ENCODE measurements around the gene TUBD1. TPM values are rescaled to one million over a fixed set of nuclear protein-coding genes. Genes with fewer than 3 reads are reported as not detected.
"Not testable (repeated sequence)": the region's sequence is repeated elsewhere in the genome, so short reads cannot be mapped to it uniquely, and the experiment has no call there.

TUBD1 gene
- total and polyA plus RNA-seq, 2 of the 13 experiments (the other 11 are each of a cell fraction or from before 2014, with no cell fraction given) = 18.2 to 25.9 TPM

GRCh38 chr17:59874376-59874775 is 18.4 kb downstream of the TUBD1 start:
- Histone ChIP-seq H3K36me3 (replicated peaks in 1 of 2; ENCODE audit: control insufficient read depth in 1 of 2, insufficient read depth in 2 of 2, low read length in 2 of 2) (peaks cover 8 to 32% of the 10 kb centered on the region in 2 experiments), H3K9ac (ENCODE audit: insufficient read depth, low read depth, low read length) (no peak overlapping the region), H4K20me1 (ENCODE audit: insufficient read depth, low read length) (no peaks in the 10 kb centered on the region), H3K4me3 (replicated peaks in 1 of 3; ENCODE audit: insufficient read depth in 1 of 3, low read depth in 2 of 3, low read length in 3 of 3) (no peak overlapping the region), H3K79me2 (ENCODE audit: insufficient read depth, low read length) (no peaks in the 10 kb centered on the region), H3K27me3 (ENCODE audit: control insufficient read depth in 1 of 2, insufficient read depth in 2 of 2, low read length in 2 of 2) (no peaks in the 10 kb centered on the region), H3K4me1 (ENCODE audit: insufficient read depth, low read length) (0 out of 2 replicates have a peak, but pooled peaks cover 10% of the 10 kb centered on the region), H2AFZ (ENCODE audit: low read length) (no peak overlapping the region), H3K4me2 (ENCODE audit: low read depth, low read length) (no peak overlapping the region), H3K9me3 (ENCODE audit: low read length) (no peaks in the 10 kb centered on the region), H3K27ac (ENCODE audit: extremely low read length, insufficient read depth, low read length) (no peak overlapping the region)
- DNase-seq (ENCODE audit: low spot score) = no peak
- TF ChIP-seq ZMAT3 (CRISPR knock-in tag; conservative IDR thresholded peaks at IDR 0.05) (no peak), HDAC2 (CRISPR knock-in tag; IDR thresholded peaks at IDR 0.05) (no peak), PRDM4 (CRISPR knock-in tag; IDR thresholded peaks at IDR 0.05; ENCODE audit: borderline replicate concordance) (no peak), GPN1 (CRISPR knock-in tag; IDR thresholded peaks at IDR 0.05; ENCODE audit: borderline replicate concordance) (no peak), HES4 (CRISPR knock-in tag; IDR thresholded peaks at IDR 0.05; ENCODE audit: borderline replicate concordance) (no peak), HNRNPUL1 (IDR thresholded peaks at IDR 0.05; ENCODE audit: low read depth, low read length) (no peak), ARNT (IDR thresholded peaks at IDR 0.05) (no peak), ARID3A (IDR thresholded peaks at IDR 0.05; ENCODE audit: low read depth, low read length) (no peak), THAP7 (CRISPR knock-in tag; IDR thresholded peaks at IDR 0.05) (no peak), ZC3H4 (CRISPR knock-in tag; IDR thresholded peaks at IDR 0.05; ENCODE audit: borderline replicate concordance) (no peak)
- in situ Hi-C loops (cut with HindIII; ENCODE audit: extremely low pct_ligation_motif_present, low pct_unique_long_range_greater_than_20kb) = no loop called here
- BruUV-seq (replicated peaks) = no TSS peak
- ChIA-PET CTCF (ENCODE audit: low intra/inter-chr PET ratio, low total read pairs) (no interaction called here), POLR2A (no interaction called here)
- ATAC-seq = no peak
- FAIRE-seq = no peak
- WGBS (ENCODE audit: low lambda C conversion rate) = 94% methylated on average over 2 of the region's 2 CpGs
- intact Hi-C loops (cut with micrococcal nuclease; ENCODE audit: unreplicated experiment) = no loop called here

- H3K27ac ChIP-seq (ENCODE audit: extremely low read length, insufficient read depth, low read length); CTCF ChIA-PET (ENCODE audit: low intra/inter-chr PET ratio, low total read pairs); H3K9ac ChIP-seq (ENCODE audit: insufficient read depth, low read depth, low read length); DNase-seq (ENCODE audit: low spot score); H3K79me2 ChIP-seq (ENCODE audit: insufficient read depth, low read length); in situ Hi-C loops (cut with HindIII; ENCODE audit: extremely low pct_ligation_motif_present, low pct_unique_long_range_greater_than_20kb); H4K20me1 ChIP-seq (ENCODE audit: insufficient read depth, low read length); H3K9me3 ChIP-seq (ENCODE audit: low read length); H2AFZ ChIP-seq (ENCODE audit: low read length); intact Hi-C loops (cut with micrococcal nuclease; ENCODE audit: unreplicated experiment); POLR2A ChIA-PET; H3K4me2 ChIP-seq (ENCODE audit: low read depth, low read length); ATAC-seq; BruUV-seq (replicated peaks); FAIRE-seq; H3K4me3 ChIP-seq (replicated peaks in 1 of 3; ENCODE audit: insufficient read depth in 1 of 3, low read depth in 2 of 3, low read length in 3 of 3); H3K27me3 ChIP-seq (ENCODE audit: control insufficient read depth in 1 of 2, insufficient read depth in 2 of 2, low read length in 2 of 2): not testable (repeated sequence)
- Histone ChIP-seq H3K36me3 (replicated peaks in 1 of 2; ENCODE audit: control insufficient read depth in 1 of 2, insufficient read depth in 2 of 2, low read length in 2 of 2) (peaks cover 8 to 27% of the 10 kb centered on the region in 2 experiments), H3K4me1 (ENCODE audit: insufficient read depth, low read length) (0 out of 2 replicates have a peak, but pooled peaks cover 10% of the 10 kb centered on the region)
- WGBS (ENCODE audit: low lambda C conversion rate) = 98% methylated on average over 8 of the region's 8 CpGs
Observed at GRCh38 chr17:59873414-59873813, 19.3 kb downstream of the TUBD1 start.
